ENCODE measurements around the gene TRAF3.

The TRAF3 gene, protein sequence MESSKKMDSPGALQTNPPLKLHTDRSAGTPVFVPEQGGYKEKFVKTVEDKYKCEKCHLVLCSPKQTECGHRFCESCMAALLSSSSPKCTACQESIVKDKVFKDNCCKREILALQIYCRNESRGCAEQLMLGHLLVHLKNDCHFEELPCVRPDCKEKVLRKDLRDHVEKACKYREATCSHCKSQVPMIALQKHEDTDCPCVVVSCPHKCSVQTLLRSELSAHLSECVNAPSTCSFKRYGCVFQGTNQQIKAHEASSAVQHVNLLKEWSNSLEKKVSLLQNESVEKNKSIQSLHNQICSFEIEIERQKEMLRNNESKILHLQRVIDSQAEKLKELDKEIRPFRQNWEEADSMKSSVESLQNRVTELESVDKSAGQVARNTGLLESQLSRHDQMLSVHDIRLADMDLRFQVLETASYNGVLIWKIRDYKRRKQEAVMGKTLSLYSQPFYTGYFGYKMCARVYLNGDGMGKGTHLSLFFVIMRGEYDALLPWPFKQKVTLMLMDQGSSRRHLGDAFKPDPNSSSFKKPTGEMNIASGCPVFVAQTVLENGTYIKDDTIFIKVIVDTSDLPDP
- total RNA-seq = 40.5 to 114 (median 87.1) reads per million in 17 experiments

GRCh38 chr14:102776761-102777710 is at the start of gene TRAF3:
Gene TRAF3, plus strand, starts transcription at chr14:102777449. Its CDS starts 92,753 bp downstream, at chr14:102870202.
- peak; percentile 88 to 97 (median 93) for DNase-seq

GRCh38 chr14:102728501-102728900 is 48.7 kb upstream of the TRAF3 start:
- no peak for DNase-seq

DNA sequence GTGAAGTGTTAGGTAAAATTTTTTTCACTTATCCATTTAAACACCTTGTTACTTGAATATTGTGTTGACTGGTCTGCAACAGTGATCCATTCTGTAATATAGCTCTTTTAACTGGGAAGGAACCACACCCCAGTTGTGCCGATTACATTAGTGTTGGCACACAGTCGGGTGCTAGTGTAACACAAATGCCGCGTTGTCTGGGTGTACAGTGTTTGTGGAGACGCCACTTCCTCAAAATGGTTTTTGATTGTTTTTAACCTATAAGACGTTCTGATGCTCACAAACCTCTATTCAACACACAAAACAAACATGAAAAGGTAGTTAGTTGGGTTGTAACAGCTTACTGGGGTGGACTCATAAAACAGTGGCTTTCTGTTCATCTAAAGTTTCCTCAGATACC is 48.0 kb upstream of the TRAF3 start:
- no peak for DNase-seq

DNA sequence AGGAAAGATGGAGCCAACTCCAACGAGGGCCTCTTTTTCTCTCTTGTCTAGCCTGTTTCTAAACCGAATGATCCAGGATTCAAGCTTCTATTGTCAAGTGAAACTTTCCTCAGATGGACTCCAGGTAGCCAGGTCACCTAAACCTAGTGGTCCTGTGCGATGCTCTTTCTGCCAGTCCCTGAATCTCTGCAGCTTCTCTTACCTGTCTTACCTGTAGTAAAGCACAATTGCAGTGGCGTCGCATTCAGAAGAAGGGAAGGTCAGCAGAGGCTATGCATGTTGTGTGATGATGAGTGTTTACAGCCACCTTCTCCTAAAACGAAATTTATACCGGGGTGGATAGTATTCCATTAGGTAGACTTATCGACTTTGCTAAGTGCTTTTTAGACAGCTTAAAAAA is 47.4 kb upstream of the TRAF3 start:
- DNase-seq = no peak

DNA sequence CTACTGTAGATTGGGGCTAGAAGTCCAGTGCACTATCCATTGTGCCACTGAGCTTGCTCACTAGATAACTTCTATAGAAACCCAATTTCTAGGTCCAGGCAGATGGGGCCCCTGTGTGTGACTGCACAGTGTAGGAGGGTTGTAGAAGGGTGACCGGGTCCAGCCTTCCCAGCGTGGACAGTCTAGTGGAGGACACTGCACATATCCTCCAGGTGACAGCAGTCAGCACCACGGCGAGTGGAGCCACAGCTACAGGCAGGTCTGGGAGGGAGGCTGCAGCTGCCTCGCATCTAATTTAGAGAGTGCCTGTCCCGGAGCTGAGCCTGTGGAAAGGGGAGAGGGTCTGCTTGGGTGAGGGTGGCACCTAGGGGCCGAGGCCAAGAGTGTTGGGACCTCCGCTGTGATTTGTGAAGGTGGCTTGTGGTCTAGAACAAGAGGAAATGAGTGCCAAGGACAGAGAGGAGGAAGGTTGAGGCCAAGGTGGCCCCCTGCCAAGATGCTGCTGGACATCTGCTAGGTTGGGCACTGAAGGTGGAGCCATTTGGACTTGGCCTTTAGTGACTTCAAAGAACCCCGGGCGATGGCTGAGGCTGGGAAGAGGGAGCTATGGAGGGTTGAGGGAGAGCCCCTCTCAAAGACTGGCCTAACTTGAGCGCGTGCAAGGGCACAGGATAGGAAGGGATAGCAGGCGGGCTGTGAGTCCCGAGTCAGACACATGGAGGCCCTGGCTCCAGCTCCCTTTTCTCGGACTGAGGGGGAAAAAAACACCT is 46.0 kb upstream of the TRAF3 start:
- no peak for DNase-seq

DNA sequence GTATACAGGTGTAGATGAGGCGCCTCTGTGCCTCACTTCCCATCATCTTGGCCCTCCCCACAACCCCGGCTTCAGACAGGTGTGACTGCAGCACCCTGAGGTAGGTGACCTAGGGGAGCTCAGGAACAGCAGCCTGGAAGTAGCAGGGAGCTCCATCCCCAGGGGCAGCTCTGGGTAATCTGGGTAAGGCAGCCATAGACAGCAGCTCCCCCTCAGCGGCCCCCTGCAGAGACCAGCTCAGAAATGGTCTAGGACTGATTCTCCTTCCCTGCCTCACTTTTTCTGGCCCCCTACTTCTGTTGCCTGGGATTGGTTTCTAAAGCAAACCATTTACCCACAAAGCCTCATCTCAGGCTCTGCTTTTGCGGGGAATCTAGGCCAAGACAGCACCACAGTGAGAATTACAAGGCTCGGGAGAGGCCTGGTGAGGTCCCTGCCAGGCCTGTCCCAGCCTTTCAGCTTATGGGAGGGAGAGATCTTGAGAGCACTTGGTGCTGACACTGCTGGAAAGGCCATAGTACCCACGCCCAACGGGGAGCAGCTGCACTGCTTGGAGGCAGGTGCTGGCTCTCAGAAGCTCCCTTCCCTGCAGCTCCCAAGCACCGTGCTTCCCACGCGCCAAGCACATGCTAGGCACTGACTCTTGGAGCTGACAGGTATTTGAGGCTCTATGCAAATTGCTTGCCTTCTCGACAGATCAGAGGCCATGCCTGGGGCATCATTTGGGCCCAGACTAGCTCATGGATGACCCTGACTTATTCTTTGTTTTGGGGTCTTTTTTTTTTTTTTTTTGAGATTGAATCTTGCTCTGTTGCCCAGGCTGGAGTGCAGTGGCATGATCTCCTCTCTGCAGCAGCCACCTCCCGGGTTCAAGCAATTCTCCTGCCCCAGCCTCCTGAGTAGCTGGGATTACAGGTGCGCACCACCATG is 45.1 kb upstream of the TRAF3 start:
- DNase-seq = no peak

DNA sequence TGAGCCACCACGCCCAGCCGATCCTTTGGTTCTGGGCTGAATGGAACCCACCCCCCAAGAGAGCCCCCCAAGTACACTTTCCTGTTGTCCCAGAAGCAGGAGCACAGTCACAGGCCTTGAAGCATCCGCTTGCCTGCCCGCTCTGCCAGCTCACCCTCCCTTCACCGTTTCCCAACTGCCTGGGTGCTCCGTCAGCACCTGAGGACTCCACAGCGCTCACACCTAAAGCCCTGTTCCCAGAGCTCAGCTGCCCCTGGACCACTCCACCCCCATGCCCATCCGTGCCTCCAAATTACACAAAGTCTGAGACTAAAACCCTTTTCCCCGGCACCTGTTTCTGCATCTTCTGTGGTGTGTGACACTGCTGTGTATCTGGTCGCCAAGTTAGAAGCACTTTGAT is 44.3 kb upstream of the TRAF3 start:
- DNase-seq = no peak

- DNase-seq = no peak
Observed at GRCh38 chr14:102733326-102733725, 43.9 kb upstream of the TRAF3 start.

DNA sequence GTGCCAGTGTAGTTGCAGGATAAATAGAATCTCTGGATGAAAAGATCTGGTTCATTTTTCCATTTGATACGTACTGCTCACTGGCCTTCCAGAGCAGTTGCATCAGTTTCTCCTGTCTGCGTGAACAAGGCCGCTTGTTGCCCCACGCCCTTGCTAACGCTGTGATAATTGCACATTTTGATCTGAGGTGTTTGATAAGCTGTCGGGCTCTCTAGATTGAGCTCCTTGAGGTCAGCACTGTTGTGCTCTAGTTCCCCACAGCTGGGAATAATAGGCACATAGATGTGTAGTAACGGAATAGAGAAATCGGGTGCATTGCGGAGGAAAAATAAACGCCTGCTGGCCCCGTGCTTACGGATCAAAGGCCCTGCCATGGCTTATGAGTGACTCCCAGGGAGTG is 42.8 kb upstream of the TRAF3 start:
- no peak for DNase-seq

DNA sequence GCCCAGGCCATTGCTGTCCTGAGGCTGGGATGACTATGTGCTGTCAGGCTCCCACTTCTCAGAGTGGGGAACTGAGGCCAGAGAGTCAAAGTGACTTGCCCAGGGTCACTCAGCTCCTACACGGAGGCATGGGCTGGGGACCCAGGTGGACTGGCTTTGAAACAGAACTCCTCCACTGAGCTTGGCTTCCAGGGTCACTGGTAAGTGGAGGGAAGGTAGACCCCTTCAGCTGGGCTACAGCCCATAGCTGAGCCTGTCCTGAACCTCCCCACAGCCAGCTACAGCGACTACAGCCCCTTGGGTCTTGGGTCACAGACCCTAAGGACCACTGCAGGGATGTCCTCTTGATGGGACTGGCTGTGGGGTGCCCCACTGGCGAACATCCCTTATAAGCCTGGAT is 40.3 kb upstream of the TRAF3 start:
- no peak for DNase-seq

DNA sequence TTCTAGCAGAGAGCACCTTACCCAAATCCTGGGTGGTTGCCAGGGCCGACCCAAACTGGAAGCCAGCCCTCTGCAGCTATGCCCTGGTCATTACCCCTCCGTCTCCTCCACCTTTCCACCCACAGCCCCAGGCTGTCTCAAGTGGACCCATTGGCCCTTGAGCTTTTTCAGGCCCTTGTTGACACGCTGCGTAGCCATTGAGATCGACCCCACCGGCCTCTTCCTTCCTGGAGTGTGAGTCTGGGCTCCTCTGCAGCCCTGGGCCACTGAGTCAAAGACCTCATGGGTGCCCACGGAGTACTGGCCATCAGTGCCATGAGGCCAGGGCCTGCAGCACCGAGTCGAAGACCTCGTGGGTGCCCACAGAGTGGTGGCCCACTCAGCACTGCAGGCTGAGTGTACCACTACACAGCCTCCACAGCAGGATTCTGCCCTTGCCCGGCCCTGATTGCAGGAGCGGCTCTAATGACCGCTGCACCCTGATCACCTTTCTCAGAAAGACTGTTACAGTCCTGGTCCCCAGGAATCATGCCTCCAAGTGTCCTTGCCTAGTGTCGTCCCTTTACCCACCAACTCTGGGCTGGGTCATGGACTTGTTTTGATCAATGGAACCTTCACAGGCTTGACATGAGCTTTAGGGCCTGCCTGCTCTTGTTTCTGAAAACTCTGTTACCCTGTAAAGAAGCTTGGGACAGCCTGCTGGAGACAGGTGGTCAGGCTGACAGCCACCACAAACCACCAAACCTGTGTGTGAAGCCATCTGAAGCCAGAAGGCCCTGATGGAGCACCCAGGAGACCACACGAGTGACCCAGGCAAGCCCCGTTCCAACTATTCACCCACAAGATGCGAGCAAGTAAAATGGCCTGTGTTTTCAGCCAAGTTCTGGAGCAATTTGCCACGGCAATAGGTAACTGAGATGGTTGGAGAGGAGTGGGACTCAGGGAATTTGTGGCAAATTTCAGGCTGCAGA is 39.6 kb upstream of the TRAF3 start:
- DNase-seq = no peak

- DNase-seq = no peak
Observed at GRCh38 chr14:102738373-102739189, 38.7 kb upstream of the TRAF3 start.

GRCh38 chr14:102739190-102739469 is 38.1 kb upstream of the TRAF3 start:
- no peak for DNase-seq

GRCh38 chr14:102746634-102747438 is 30.4 kb upstream of the TRAF3 start:
- DNase-seq = no peak

DNA sequence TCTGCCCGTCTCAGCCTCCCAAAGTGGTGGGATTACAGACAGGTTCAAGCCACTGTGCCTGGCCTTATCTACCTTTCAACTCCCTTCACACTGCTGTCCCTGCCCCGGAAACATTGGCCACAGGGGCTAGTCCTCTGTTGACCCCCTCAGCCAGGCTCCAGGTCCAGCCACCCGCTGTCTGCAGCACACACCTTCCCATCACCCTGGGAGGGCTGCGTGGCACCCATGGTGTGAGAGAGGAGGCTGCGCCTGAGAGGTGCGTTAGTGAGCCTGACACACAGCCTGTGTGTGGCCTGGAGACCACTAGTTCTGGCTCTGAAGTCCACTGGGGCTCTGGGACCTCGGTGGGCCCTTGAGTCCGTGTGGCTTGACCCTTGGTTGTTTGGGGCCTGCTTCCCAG is 28.4 kb upstream of the TRAF3 start:
- DNase-seq = no peak

DNA sequence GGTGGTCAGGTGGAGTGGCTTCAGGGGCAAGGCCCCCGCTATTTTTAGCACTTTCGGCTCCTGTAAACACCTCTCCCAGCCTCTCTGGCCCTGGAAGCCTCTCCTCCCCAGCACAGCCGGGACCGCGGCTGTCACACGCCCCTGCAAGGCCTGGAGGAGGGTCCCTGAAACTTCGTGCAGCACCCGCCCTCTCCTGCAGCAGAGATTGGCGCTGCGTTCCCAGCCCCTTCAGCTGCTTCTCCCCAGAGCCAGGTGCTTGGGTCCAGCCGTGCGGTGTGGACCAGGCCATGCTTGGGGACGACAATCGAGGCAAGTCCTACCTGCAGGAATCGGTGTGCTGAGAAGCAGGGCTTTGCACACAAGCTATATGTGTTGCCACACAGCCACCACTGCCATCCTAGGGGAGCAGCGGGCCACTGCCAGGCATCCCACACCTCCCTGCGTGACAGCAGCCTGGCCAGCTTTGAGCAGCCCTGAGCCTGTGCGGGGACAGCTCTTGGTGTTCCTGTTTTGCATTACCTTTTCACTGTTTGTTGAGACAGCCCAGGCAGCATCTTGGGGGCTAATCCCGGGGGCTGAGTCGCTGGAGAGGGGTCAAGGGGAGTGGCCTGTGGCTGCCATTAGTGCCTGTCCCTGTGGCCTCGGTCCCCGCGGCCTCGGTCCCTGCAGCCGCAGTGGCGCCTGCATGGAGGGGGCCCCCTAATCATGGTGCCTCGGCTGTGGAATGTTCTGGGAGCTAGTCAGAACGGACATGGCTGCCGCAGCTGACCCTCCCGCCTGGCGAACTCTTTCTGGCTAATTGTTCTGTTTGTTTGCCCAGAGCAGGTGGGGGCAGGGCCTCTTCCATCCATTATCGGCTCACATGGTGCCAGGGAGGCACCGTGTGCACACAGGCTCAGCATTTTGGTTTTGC is 27.6 kb upstream of the TRAF3 start:
- DNase-seq = no peak

- DNase-seq = no peak
Observed at GRCh38 chr14:102750376-102750775, 26.9 kb upstream of the TRAF3 start.

Measured in suppressor macrophage (primary cell).